SK-N-SH (cell line): ENCODE results near the gene OCIAD1. TPM values are rescaled to one million over a fixed set of nuclear protein-coding genes. Genes with fewer than 3 reads are reported as not detected.

Experiments
- CTCF ChIA-PET: fragments of 300-600, 350-600 bp; formaldehyde crosslinking; extraction: SDS; loops from one replicate; lab custom pipeline; 2021; lab: Yijun Ruan, JAX
- POLR2A ChIA-PET: fragments of 350-600 bp; sonication (Branson Sonifier 250); formaldehyde crosslinking; extraction: SDS; loops from one replicate; lab custom pipeline; 2020; ENCODE audit warnings: antibody characterized with exemption, inconsistent platforms; lab: Yijun Ruan, JAX
- DNase-seq: peaks from one replicate; pipeline ENCODE4 v3.0.0; 2012
- H2AFZ ChIP-seq: fragments of 200-600 bp; sonication (generic); 2 replicates; pipeline ENCODE4 v1.8.1; 2016; ENCODE audit warnings: antibody characterized with exemption, mild to moderate bottlenecking, low read depth
- H3F3A ChIP-seq: fragments of 200-600 bp; sonication (generic); replicated peaks from 2 replicates; pipeline ENCODE3; 2016; ENCODE audit warnings: antibody characterized with exemption, mild to moderate bottlenecking; ENCODE audit not compliant: insufficient read depth
- H3K27ac ChIP-seq, 2 experiments: fragments of 200-500 bp in 1 of 2; fragments of 200-600 bp in 1 of 2; sonication (Bioruptor generic) in 1 of 2; sonication (generic), shearing (Covaris generic) in 1 of 2; 2 replicates each; pipeline versions ENCODE4 v1.5.1 to v1.6.1; 2014 to 2016; ENCODE audit warnings: low read depth in 2 of 2, inconsistent platforms in 1 of 2, low read length in 1 of 2, mild to moderate bottlenecking in 1 of 2, mixed read lengths in 1 of 2
- H3K27me3 ChIP-seq: fragments of 200-600 bp; sonication (generic), shearing (Covaris generic); 2 replicates; pipeline ENCODE4 v1.6.1; 2016; ENCODE audit warnings: mixed run types; ENCODE audit not compliant: insufficient read depth
- H3K36me3 ChIP-seq, 2 experiments: fragments of 200-500 bp in 1 of 2; fragments of 200-600 bp in 1 of 2; sonication (Bioruptor generic) in 1 of 2; sonication (generic) in 1 of 2; replicated peaks in 1 of 2; 2 replicates each; pipeline versions ENCODE3 to v1.5.1; 2014 to 2016; ENCODE audit warnings: low read length in 1 of 2, mild to moderate bottlenecking in 1 of 2; ENCODE audit not compliant: insufficient read depth in 2 of 2, control insufficient read depth in 1 of 2
- H3K4me1 ChIP-seq, 2 experiments: fragments of 200-500 bp in 1 of 2; fragments of 200-600 bp in 1 of 2; sonication (Bioruptor generic) in 1 of 2; sonication (generic), shearing (Covaris generic) in 1 of 2; 2 replicates each; pipeline versions ENCODE4 v1.5.1 to v1.6.1; 2014 to 2016; ENCODE audit warnings: low read depth in 1 of 2, low read length in 1 of 2, mixed run types in 1 of 2; ENCODE audit not compliant: insufficient read depth in 2 of 2, control insufficient read depth in 1 of 2
- H3K4me2 ChIP-seq: fragments of 200-600 bp; sonication (generic), shearing (Covaris generic); 2 replicates; pipeline ENCODE4 v1.6.1; 2017; ENCODE audit warnings: mixed run types
- H3K4me3 ChIP-seq, 2 experiments: fragments of 200-500 bp in 1 of 2; fragments of 200-600 bp in 1 of 2; sonication (Bioruptor generic) in 1 of 2; sonication (generic), shearing (Covaris generic) in 1 of 2; 2 replicates each; pipeline versions ENCODE4 v1.5.1 to v1.8.1; 2014 to 2016; ENCODE audit warnings: low read depth in 2 of 2, inconsistent platforms in 1 of 2, low read length in 1 of 2, mild to moderate bottlenecking in 1 of 2, mixed read lengths in 1 of 2, moderate library complexity in 1 of 2
- H3K79me2 ChIP-seq: fragments of 200-600 bp; sonication (generic); 2 replicates; pipeline ENCODE4 v1.8.1; 2017; ENCODE audit warnings: mild to moderate bottlenecking; ENCODE audit not compliant: insufficient read depth
- H3K9ac ChIP-seq: fragments of 200-600 bp; sonication (generic); 2 replicates; pipeline ENCODE4 v1.6.1; 2017; ENCODE audit warnings: mixed run types
- H3K9me2 ChIP-seq: fragments of 200-600 bp; sonication (generic); 2 replicates; pipeline ENCODE4 v1.6.1; 2017; ENCODE audit warnings: mixed run types
- H3K9me3 ChIP-seq: fragments of 200-600 bp; sonication (generic); 2 replicates; pipeline ENCODE4 v1.6.1; 2017; ENCODE audit warnings: mixed run types, mild to moderate bottlenecking, moderate library complexity
- H4K20me1 ChIP-seq: fragments of 200-600 bp; sonication (generic); 2 replicates; pipeline ENCODE4 v1.6.1; 2017; ENCODE audit warnings: mild to moderate bottlenecking, mixed run types; ENCODE audit not compliant: insufficient read depth
- ELF1 ChIP-seq: IDR thresholded peaks from 2 replicates; pipeline ENCODE4 v1.4.0; 2012
- FOSL2 ChIP-seq: IDR thresholded peaks from 2 replicates; pipeline ENCODE4 v1.4.0; 2012; ENCODE audit warnings: low read depth, mild to moderate bottlenecking, moderate library complexity, borderline replicate concordance
- GABPA ChIP-seq: IDR thresholded peaks from 2 replicates; pipeline ENCODE4 v1.4.0; 2012; ENCODE audit warnings: low read depth, mild to moderate bottlenecking
- GATA2 ChIP-seq: sonication (generic); formaldehyde crosslinking; IDR thresholded peaks from 2 replicates; pipeline ENCODE4 v1.5.0; 2020; ENCODE audit warnings: mild to moderate bottlenecking, missing genetic modification reagents
- JUND ChIP-seq: IDR thresholded peaks from 2 replicates; pipeline ENCODE4 v1.4.0; 2012
- MEF2A ChIP-seq: IDR thresholded peaks from 2 replicates; pipeline ENCODE4 v1.4.0; 2012; ENCODE audit warnings: low read depth, borderline replicate concordance
- NRF1 ChIP-seq: IDR thresholded peaks from 2 replicates; pipeline ENCODE4 v1.6.1; 2012; ENCODE audit warnings: low read depth, mild to moderate bottlenecking, low read length
- RCOR1 ChIP-seq: fragments of 150-350 bp; IDR thresholded peaks from 2 replicates; pipeline ENCODE4 v1.6.1; 2017; ENCODE audit warnings: antibody characterized with exemption, low read length
- RXRA ChIP-seq: IDR thresholded peaks from 2 replicates; pipeline ENCODE4 v1.4.0; 2012; ENCODE audit warnings: low read depth, mild to moderate bottlenecking, borderline replicate concordance
- SMC3 ChIP-seq: IDR thresholded peaks from 2 replicates; pipeline ENCODE4 v1.6.1; 2012; ENCODE audit warnings: low read depth, low read length, improper control_type of control experiment
- TCF12 ChIP-seq: IDR thresholded peaks from 2 replicates; pipeline ENCODE4 v1.4.0; 2012
- YY1 ChIP-seq: IDR thresholded peaks from 2 replicates; pipeline ENCODE4 v1.4.0; 2012; ENCODE audit warnings: low read depth, mild to moderate bottlenecking
- WGBS: methylation state at CpG from one replicate; pipeline ENCODE4 v1.1.6; 2017; ENCODE audit warnings: low lambda C conversion rate; 5-methylcytosine and 5-hydroxymethylcytosine counted together
- polyA plus RNA-seq, 3 experiments: library from polyadenylated mRNA; depleted of rRNA; stranded (reverse); fragments of >200 nt; gene quantifications; 2 replicates each; pipeline ENCODE4 v1.2.3, GENCODE V29; 2012
- TF ChIP-seq, protein P1 (sequence below): fragments of 150-350 bp; IDR thresholded peaks from 2 replicates; pipeline ENCODE4 v1.6.1; 2017; ENCODE audit warnings: antibody characterized with exemption, low read length, low read depth, borderline replicate concordance
- TF ChIP-seq, protein P2 (sequence below): IDR thresholded peaks from 2 replicates; pipeline ENCODE4 v1.4.0; 2012; ENCODE audit warnings: low read depth
- TF ChIP-seq, protein P3 (sequence below): IDR thresholded peaks from 2 replicates; pipeline ENCODE4 v1.6.1; 2012; ENCODE audit warnings: mild to moderate bottlenecking, low read depth, low read length, moderate library complexity
- TF ChIP-seq, protein P4 (sequence below): fragments of 200-600 bp; sonication (generic); IDR thresholded peaks from 2 replicates; pipeline ENCODE4 v1.6.1; 2017; ENCODE audit warnings: antibody characterized with exemption, mild to moderate bottlenecking, moderate library complexity

OCIAD1 gene
- polyA plus RNA-seq, 1 of the 3 experiments (the other 2 are of a cell fraction): 113 TPM

DNA sequence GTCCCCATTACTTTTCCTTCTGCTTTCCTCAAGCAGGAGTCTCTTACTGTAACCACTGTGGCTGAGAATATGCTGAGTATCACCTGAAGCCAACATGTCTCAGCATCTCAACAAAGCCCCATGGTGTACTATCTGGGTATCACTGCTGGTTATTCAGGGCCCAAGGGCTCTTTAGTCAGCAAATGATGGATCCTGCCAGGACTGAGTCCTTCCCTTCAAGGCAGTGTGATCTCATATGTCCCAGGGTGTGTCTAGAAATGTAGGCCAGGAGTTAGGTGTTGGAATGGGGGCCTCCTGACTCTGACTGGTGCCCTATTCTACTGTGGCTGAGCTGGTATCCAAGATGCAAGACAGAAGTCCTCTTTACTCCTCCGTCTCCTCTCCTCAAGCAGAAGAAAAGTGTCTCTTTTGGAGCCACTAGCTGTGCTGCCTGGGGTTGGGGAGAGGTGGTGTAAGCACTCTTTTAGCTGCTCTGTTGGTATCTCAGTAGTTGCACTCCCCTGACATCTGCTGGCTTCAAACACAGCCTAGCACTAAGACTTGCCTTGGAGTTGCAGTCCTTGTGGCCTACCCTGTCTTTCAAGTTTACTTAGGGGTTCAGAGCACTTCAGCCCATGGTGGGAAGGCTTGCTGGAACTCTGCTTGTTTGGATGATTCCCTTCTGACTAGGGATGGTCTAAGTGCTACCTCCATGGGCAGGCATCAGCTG lies 47.1 kb downstream of the OCIAD1 start:
- CTCF ChIA-PET: interaction anchor here (1.7 kb wide), 1 partner anchor 300 kb away, joined by 6 read pairs; no protein-coding TSS in a partner anchor
- POLR2A ChIA-PET: no interaction called here
- Histone ChIP-seq H3K9me2 (no peaks in the 10 kb centered on the region), H3K4me3 (no peak overlapping the region), H3K79me2 (no peaks in the 10 kb centered on the region), H3F3A (no peaks in the 10 kb centered on the region), H4K20me1 (no peaks in the 10 kb centered on the region), H3K9me3 (no peaks in the 10 kb centered on the region), H3K27ac (no peak overlapping the region), H3K36me3 (no peaks in the 10 kb centered on the region), H2AFZ (no peak overlapping the region), H3K4me2 (no peak overlapping the region), H3K27me3 (no peaks in the 10 kb centered on the region), H3K9ac (no peak overlapping the region), H3K4me1 (no peaks in the 10 kb centered on the region)
- TF ChIP-seq RCOR1: no peak
- no peak for TF ChIP-seq TCF12
- no peak for TF ChIP-seq YY1
- no peak for TF ChIP-seq FOSL2
- no peak for TF ChIP-seq GATA2 (CRISPR knock-in tag)
- no peak for TF ChIP-seq GABPA
- no peak for TF ChIP-seq RXRA
- TF ChIP-seq NRF1: no peak
- no peak for TF ChIP-seq SMC3
- TF ChIP-seq ELF1: no peak
- TF ChIP-seq MEF2A: no peak
- no peak for TF ChIP-seq JUND
- TF ChIP-seq, protein P1, sequence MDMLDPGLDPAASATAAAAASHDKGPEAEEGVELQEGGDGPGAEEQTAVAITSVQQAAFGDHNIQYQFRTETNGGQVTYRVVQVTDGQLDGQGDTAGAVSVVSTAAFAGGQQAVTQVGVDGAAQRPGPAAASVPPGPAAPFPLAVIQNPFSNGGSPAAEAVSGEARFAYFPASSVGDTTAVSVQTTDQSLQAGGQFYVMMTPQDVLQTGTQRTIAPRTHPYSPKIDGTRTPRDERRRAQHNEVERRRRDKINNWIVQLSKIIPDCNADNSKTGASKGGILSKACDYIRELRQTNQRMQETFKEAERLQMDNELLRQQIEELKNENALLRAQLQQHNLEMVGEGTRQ: no peak
- TF ChIP-seq, protein P2, sequence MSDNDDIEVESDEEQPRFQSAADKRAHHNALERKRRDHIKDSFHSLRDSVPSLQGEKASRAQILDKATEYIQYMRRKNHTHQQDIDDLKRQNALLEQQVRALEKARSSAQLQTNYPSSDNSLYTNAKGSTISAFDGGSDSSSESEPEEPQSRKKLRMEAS: no peak
- TF ChIP-seq, protein P3, sequence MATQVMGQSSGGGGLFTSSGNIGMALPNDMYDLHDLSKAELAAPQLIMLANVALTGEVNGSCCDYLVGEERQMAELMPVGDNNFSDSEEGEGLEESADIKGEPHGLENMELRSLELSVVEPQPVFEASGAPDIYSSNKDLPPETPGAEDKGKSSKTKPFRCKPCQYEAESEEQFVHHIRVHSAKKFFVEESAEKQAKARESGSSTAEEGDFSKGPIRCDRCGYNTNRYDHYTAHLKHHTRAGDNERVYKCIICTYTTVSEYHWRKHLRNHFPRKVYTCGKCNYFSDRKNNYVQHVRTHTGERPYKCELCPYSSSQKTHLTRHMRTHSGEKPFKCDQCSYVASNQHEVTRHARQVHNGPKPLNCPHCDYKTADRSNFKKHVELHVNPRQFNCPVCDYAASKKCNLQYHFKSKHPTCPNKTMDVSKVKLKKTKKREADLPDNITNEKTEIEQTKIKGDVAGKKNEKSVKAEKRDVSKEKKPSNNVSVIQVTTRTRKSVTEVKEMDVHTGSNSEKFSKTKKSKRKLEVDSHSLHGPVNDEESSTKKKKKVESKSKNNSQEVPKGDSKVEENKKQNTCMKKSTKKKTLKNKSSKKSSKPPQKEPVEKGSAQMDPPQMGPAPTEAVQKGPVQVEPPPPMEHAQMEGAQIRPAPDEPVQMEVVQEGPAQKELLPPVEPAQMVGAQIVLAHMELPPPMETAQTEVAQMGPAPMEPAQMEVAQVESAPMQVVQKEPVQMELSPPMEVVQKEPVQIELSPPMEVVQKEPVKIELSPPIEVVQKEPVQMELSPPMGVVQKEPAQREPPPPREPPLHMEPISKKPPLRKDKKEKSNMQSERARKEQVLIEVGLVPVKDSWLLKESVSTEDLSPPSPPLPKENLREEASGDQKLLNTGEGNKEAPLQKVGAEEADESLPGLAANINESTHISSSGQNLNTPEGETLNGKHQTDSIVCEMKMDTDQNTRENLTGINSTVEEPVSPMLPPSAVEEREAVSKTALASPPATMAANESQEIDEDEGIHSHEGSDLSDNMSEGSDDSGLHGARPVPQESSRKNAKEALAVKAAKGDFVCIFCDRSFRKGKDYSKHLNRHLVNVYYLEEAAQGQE: no peak
- TF ChIP-seq, protein P4, sequence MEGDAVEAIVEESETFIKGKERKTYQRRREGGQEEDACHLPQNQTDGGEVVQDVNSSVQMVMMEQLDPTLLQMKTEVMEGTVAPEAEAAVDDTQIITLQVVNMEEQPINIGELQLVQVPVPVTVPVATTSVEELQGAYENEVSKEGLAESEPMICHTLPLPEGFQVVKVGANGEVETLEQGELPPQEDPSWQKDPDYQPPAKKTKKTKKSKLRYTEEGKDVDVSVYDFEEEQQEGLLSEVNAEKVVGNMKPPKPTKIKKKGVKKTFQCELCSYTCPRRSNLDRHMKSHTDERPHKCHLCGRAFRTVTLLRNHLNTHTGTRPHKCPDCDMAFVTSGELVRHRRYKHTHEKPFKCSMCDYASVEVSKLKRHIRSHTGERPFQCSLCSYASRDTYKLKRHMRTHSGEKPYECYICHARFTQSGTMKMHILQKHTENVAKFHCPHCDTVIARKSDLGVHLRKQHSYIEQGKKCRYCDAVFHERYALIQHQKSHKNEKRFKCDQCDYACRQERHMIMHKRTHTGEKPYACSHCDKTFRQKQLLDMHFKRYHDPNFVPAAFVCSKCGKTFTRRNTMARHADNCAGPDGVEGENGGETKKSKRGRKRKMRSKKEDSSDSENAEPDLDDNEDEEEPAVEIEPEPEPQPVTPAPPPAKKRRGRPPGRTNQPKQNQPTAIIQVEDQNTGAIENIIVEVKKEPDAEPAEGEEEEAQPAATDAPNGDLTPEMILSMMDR: no peak
- WGBS: 86% methylated on average over 1 of the region's 1 CpG
- no peak for DNase-seq
